HCT116 (cell line): ENCODE measurements around the gene PELI1. TPM values are rescaled to one million over a fixed set of nuclear protein-coding genes. Genes with fewer than 3 reads are reported as not detected.
"Not testable (repeated sequence)": the region's sequence is repeated elsewhere in the genome, so short reads cannot be mapped to it uniquely, and the experiment has no call there.

Source experiments
- ATAC-seq: fragments of 200-7000 bp; cut with Tn5 transposase; 2 replicates; pipeline ENCODE4 v1.9.1; 2020; ENCODE audit warnings: mild to moderate bottlenecking, moderate library complexity
- BruUV-seq: library from RNA; stranded (reverse); fragments of 400-500 nt; replicated peaks from 2 replicates; lab custom pipeline; 2021; lab: Mats Ljungman, UMichigan
- CTCF ChIA-PET: fragments of 300-600 bp; sonication (Branson Sonifier 250); formaldehyde crosslinking; loops from one replicate; lab custom pipeline; 2021; ENCODE audit warnings: antibody characterized with exemption; lab: Charles Lee
- POLR2A ChIA-PET: fragments of 300-600, 350-600 bp; sonication (Branson Sonifier 250); formaldehyde crosslinking; loops from one replicate; lab custom pipeline; 2021; ENCODE audit warnings: antibody characterized with exemption; lab: Charles Lee
- RAD21 ChIA-PET, 2 experiments: fragments of 300-600 bp; sonication (Branson Sonifier 250); formaldehyde crosslinking; loops; one replicate each; lab custom pipeline; 2023; ENCODE audit warnings: low total read pairs in 2 of 2; ENCODE audit not compliant: uncharacterized antibody in 2 of 2, unreplicated experiment in 2 of 2, low non-redundant PET in 1 of 2; lab: Charles Lee
- DNase-seq: peaks from one replicate; pipeline ENCODE4 v3.0.0-alpha.2; 2010; ENCODE audit warnings: low read depth, low spot score
- H2AFZ ChIP-seq: fragments of 200-600 bp; shearing (Covaris generic), sonication (generic); 2 replicates; pipeline ENCODE4 v1.6.1; 2017; ENCODE audit warnings: low read depth, mixed run types, mixed read lengths, antibody characterized with exemption, low read length; ENCODE audit not compliant: poor library complexity, severe bottlenecking
- H3K27ac ChIP-seq: 2 replicates; pipeline ENCODE4 v1.5.1; 2012; ENCODE audit warnings: low read depth, low read length
- H3K27me3 ChIP-seq: fragments of 200-600 bp; sonication (generic); 2 replicates; pipeline ENCODE4 v1.6.1; 2016; ENCODE audit warnings: mixed run types, low read length, mixed read lengths; ENCODE audit not compliant: insufficient read depth
- H3K36me3 ChIP-seq, 2 experiments: fragments of 200-500 bp in 1 of 2; fragments of 200-600 bp in 1 of 2; sonication (Bioruptor generic) in 1 of 2; sonication (generic) in 1 of 2; 2 replicates each; pipeline versions ENCODE4 v1.5.1 to v1.6.1; 2014 to 2016; ENCODE audit warnings: low read length in 2 of 2, inconsistent platforms in 1 of 2, mixed read lengths in 1 of 2, mixed run types in 1 of 2; ENCODE audit not compliant: insufficient read depth in 2 of 2, control insufficient read depth in 1 of 2
- H3K4me1 ChIP-seq, 2 experiments: fragments of 200-600 bp in 1 of 2; sonication (generic) in 1 of 2; 2 replicates each; pipeline versions ENCODE4 v1.5.1 to v1.6.1; 2012 to 2017; ENCODE audit warnings: low read length in 2 of 2, inconsistent platforms in 1 of 2, mild to moderate bottlenecking in 1 of 2, mixed read lengths in 1 of 2, mixed run types in 1 of 2, moderate library complexity in 1 of 2; ENCODE audit not compliant: insufficient read depth in 2 of 2, control insufficient read depth in 1 of 2
- H3K4me2 ChIP-seq: fragments of 200-600 bp; sonication (generic); 2 replicates; pipeline ENCODE4 v1.6.1; 2017; ENCODE audit warnings: mixed run types, low read length, mixed read lengths
- H3K4me3 ChIP-seq, 2 experiments: fragments of 200-600 bp in 1 of 2; sonication (generic) in 1 of 2; replicated peaks in 1 of 2; 2 replicates each; pipeline ENCODE4 v1.5.1; 2011 to 2016; ENCODE audit warnings: low read length in 2 of 2, control low read depth in 1 of 2, low read depth in 1 of 2, mild to moderate bottlenecking in 1 of 2, mixed read lengths in 1 of 2, mixed run types in 1 of 2
- H3K79me2 ChIP-seq: fragments of 200-600 bp; sonication (generic); 2 replicates; pipeline ENCODE4 v1.6.1; 2017; ENCODE audit warnings: mild to moderate bottlenecking, mixed run types, low read length, moderate library complexity, mixed read lengths; ENCODE audit not compliant: insufficient read depth
- H3K9ac ChIP-seq: fragments of 200-600 bp; sonication (generic); 2 replicates; pipeline ENCODE4 v1.6.1; 2016; ENCODE audit warnings: low read length, mixed read lengths
- H3K9me2 ChIP-seq: fragments of 200-600 bp; sonication (generic), shearing (Covaris generic); 2 replicates; pipeline ENCODE4 v1.6.1; 2017; ENCODE audit warnings: mixed run types, mild to moderate bottlenecking, moderate library complexity; ENCODE audit not compliant: insufficient read depth
- H3K9me3 ChIP-seq, 2 experiments: fragments of 200-500 bp in 1 of 2; fragments of 200-600 bp in 1 of 2; sonication (Bioruptor generic) in 1 of 2; sonication (generic) in 1 of 2; 2 replicates each; pipeline ENCODE4 v1.6.1; 2014 to 2017; ENCODE audit warnings: low read length in 2 of 2, mixed read lengths in 2 of 2, inconsistent platforms in 1 of 2, low read depth in 1 of 2, mild to moderate bottlenecking in 1 of 2, mixed run types in 1 of 2, moderate library complexity in 1 of 2; ENCODE audit not compliant: control insufficient read depth in 1 of 2, insufficient read depth in 1 of 2
- H4K20me1 ChIP-seq: fragments of 200-600 bp; sonication (generic), shearing (Covaris generic); 2 replicates; pipeline ENCODE4 v1.6.1; 2017; ENCODE audit warnings: mixed run types, mild to moderate bottlenecking, moderate library complexity; ENCODE audit not compliant: insufficient read depth
- EZH2phosphoT487 ChIP-seq: fragments of 200-600 bp; IDR thresholded peaks from 2 replicates; pipeline ENCODE4 v1.6.1; 2018; ENCODE audit warnings: antibody characterized with exemption, borderline replicate concordance
- FOSL1 ChIP-seq: IDR thresholded peaks from 2 replicates; pipeline ENCODE4 v1.6.1; 2012; ENCODE audit warnings: low read depth
- MAX ChIP-seq: IDR thresholded peaks from 2 replicates; pipeline ENCODE4 v1.6.1; 2012
- POLR2A ChIP-seq: IDR thresholded peaks from 2 replicates; pipeline ENCODE4 v1.7.0; 2011; ENCODE audit warnings: borderline replicate concordance; ENCODE audit not compliant: insufficient read depth, insufficient read length; ENCODE audit errors: extremely low read depth
- ZNF274 ChIP-seq: fragments of 200-500 bp; sonication (Bioruptor generic); IDR thresholded peaks from 2 replicates; pipeline ENCODE4 v1.6.1; 2014; ENCODE audit warnings: mild to moderate bottlenecking, low read depth, low read length, inconsistent platforms
- intact Hi-C: fragments of 100-400 bp; cut with micrococcal nuclease; formaldehyde crosslinking; loops from 2 replicates; pipeline ENCODE4 v1.10.0; 2022
- total RNA-seq: library from RNA; stranded (reverse); gene quantifications from one replicate; pipeline ENCODE4 v1.2.1, GENCODE V29; 2021; ENCODE audit not compliant: unreplicated experiment
- TF ChIP-seq, protein P1 (sequence below): IDR thresholded peaks from 2 replicates; pipeline ENCODE4 v1.6.1; 2012; ENCODE audit warnings: low read depth
- TF ChIP-seq, protein P2 (sequence below): IDR thresholded peaks from 2 replicates; pipeline ENCODE4 v1.6.1; 2012

The PELI1 gene
- total RNA-seq, 1 experiment from 2014 or later, result 7.9 TPM

- intact Hi-C loops, result no loop called here
- H4K20me1 ChIP-seq, result no peaks in the 10 kb centered on the region
- no peaks in the 10 kb centered on the region for H3K9me3 ChIP-seq
- no peak overlapping the region for H3K9ac ChIP-seq
- no peak for TF ChIP-seq ZNF274
- no peak for TF ChIP-seq MAX
- TF ChIP-seq, protein P1, sequence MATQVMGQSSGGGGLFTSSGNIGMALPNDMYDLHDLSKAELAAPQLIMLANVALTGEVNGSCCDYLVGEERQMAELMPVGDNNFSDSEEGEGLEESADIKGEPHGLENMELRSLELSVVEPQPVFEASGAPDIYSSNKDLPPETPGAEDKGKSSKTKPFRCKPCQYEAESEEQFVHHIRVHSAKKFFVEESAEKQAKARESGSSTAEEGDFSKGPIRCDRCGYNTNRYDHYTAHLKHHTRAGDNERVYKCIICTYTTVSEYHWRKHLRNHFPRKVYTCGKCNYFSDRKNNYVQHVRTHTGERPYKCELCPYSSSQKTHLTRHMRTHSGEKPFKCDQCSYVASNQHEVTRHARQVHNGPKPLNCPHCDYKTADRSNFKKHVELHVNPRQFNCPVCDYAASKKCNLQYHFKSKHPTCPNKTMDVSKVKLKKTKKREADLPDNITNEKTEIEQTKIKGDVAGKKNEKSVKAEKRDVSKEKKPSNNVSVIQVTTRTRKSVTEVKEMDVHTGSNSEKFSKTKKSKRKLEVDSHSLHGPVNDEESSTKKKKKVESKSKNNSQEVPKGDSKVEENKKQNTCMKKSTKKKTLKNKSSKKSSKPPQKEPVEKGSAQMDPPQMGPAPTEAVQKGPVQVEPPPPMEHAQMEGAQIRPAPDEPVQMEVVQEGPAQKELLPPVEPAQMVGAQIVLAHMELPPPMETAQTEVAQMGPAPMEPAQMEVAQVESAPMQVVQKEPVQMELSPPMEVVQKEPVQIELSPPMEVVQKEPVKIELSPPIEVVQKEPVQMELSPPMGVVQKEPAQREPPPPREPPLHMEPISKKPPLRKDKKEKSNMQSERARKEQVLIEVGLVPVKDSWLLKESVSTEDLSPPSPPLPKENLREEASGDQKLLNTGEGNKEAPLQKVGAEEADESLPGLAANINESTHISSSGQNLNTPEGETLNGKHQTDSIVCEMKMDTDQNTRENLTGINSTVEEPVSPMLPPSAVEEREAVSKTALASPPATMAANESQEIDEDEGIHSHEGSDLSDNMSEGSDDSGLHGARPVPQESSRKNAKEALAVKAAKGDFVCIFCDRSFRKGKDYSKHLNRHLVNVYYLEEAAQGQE, result no peak
- TF ChIP-seq FOSL1, result no peak
- TF ChIP-seq POLR2A, result no peak
- no peak for TF ChIP-seq EZH2phosphoT487
- TF ChIP-seq, protein P2, sequence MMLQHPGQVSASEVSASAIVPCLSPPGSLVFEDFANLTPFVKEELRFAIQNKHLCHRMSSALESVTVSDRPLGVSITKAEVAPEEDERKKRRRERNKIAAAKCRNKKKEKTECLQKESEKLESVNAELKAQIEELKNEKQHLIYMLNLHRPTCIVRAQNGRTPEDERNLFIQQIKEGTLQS, result no peak
- H3K27ac ChIP-seq, result no peak overlapping the region
- H3K36me3 ChIP-seq, result no peaks in the 10 kb centered on the region
- H2AFZ ChIP-seq, result no peak overlapping the region
- BruUV-seq, result no TSS peak
- H3K4me2 ChIP-seq, result no peak overlapping the region
- H3K9me2 ChIP-seq, result no peaks in the 10 kb centered on the region
- DNase-seq, result no peak
- ChIA-PET RAD21 (no interaction called here), POLR2A (no interaction called here), CTCF (no interaction called here)
- H3K4me1 ChIP-seq, result no peaks in the 10 kb centered on the region
- H3K79me2 ChIP-seq, result no peaks in the 10 kb centered on the region
- H3K4me3 ChIP-seq, result no peak overlapping the region
- no peak for ATAC-seq
- no peaks in the 10 kb centered on the region for H3K27me3 ChIP-seq
Observed at GRCh38 chr2:64080179-64080578, 64.0 kb downstream of the PELI1 start.

DNA sequence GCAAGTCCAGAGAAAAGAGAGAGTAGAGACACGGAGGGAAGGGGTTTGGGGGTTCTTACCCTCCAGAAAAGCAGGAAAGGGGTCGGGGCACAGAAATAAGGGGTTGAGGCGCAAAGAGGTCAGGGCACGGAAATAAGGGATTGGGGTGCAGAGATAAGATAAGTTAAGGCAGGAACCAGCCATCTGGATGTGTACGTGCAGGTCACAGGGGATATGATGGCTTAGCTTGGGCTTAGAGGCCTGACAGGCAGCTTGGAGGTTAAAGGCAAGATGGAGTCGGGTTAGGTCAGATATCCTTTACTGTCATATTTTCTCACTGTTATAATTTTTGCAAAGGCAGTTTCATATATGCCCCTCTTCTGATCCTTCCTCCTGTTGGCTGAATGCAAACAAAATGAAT is 64.5 kb downstream of the PELI1 start:
- H3K9me2 ChIP-seq, CTCF ChIA-PET, H3K27ac ChIP-seq, H3K4me3 ChIP-seq, H3K4me1 ChIP-seq, H3K36me3 ChIP-seq, H3K79me2 ChIP-seq, H3K9me3 ChIP-seq, H4K20me1 ChIP-seq, RAD21 ChIA-PET, DNase-seq, H3K27me3 ChIP-seq, H3K4me2 ChIP-seq, H3K9ac ChIP-seq, BruUV-seq, H2AFZ ChIP-seq, ATAC-seq, POLR2A ChIA-PET, intact Hi-C loops: not testable (repeated sequence)

DNA sequence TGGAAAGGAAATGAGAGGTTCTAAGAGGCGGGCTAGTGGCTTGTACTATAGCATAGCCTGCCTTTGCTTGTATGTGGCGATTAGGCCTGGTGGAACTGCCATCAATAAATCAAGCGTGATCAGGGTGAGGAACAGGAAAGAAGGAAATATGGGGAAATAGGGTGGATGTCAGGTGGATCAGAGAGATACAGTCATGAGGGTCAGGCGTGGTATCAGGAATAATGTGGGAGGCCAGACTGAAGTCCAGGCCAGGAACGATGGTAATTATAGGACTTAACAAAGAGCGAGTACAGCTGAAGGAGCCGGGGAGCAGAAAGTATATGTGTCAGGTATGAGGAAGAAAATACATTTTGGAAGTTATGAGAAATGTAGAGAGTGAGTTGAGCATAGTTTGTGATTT is 67.4 kb downstream of the PELI1 start:
- H3K27me3 ChIP-seq, H2AFZ ChIP-seq, intact Hi-C loops, CTCF ChIA-PET, DNase-seq, H4K20me1 ChIP-seq, H3K9ac ChIP-seq, POLR2A ChIA-PET, H3K79me2 ChIP-seq, H3K36me3 ChIP-seq, H3K27ac ChIP-seq, BruUV-seq, H3K9me3 ChIP-seq, H3K4me1 ChIP-seq, RAD21 ChIA-PET, H3K4me2 ChIP-seq, ATAC-seq, H3K9me2 ChIP-seq, H3K4me3 ChIP-seq: not testable (repeated sequence)
